ENCODE results near the gene CXCR3. TPM values are rescaled to one million over a fixed set of nuclear protein-coding genes. Genes with fewer than 3 reads are reported as not detected.
"Not testable (repeated sequence)": the region's sequence is repeated elsewhere in the genome, so short reads cannot be mapped to it uniquely, and the experiment has no call there.

CXCR3 gene
- total RNA-seq, 1 experiment from 2014 or later: not detected

DNA sequence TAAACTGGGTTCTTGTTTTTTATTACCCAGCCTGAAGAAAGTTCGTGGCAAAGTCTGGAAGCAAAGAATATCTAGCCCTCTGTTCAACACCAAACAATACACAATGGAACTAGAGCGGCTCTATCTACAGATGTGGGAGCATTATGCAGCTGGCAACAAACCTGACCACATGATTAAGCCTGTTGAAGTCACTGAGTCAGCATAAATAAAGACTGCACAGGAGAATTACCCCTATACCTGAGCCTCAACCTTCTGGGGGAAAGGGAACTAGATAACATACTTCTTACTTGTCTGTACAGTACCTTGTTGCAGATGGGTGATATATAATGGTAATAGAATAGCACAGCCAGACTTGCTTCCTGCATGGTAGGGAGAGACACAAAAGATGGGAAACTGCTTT, 44.7 kb downstream of the CXCR3 start:
- no peak for TF ChIP-seq JUND (IDR thresholded peaks at IDR 0.05)
- TF ChIP-seq, protein P1, sequence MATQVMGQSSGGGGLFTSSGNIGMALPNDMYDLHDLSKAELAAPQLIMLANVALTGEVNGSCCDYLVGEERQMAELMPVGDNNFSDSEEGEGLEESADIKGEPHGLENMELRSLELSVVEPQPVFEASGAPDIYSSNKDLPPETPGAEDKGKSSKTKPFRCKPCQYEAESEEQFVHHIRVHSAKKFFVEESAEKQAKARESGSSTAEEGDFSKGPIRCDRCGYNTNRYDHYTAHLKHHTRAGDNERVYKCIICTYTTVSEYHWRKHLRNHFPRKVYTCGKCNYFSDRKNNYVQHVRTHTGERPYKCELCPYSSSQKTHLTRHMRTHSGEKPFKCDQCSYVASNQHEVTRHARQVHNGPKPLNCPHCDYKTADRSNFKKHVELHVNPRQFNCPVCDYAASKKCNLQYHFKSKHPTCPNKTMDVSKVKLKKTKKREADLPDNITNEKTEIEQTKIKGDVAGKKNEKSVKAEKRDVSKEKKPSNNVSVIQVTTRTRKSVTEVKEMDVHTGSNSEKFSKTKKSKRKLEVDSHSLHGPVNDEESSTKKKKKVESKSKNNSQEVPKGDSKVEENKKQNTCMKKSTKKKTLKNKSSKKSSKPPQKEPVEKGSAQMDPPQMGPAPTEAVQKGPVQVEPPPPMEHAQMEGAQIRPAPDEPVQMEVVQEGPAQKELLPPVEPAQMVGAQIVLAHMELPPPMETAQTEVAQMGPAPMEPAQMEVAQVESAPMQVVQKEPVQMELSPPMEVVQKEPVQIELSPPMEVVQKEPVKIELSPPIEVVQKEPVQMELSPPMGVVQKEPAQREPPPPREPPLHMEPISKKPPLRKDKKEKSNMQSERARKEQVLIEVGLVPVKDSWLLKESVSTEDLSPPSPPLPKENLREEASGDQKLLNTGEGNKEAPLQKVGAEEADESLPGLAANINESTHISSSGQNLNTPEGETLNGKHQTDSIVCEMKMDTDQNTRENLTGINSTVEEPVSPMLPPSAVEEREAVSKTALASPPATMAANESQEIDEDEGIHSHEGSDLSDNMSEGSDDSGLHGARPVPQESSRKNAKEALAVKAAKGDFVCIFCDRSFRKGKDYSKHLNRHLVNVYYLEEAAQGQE (IDR thresholded peaks at IDR 0.05; ENCODE audit: low read depth): no peak
- TF ChIP-seq, protein P2, sequence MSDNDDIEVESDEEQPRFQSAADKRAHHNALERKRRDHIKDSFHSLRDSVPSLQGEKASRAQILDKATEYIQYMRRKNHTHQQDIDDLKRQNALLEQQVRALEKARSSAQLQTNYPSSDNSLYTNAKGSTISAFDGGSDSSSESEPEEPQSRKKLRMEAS (IDR thresholded peaks at IDR 0.05): no peak
- no peak for TF ChIP-seq FOSL1 (IDR thresholded peaks at IDR 0.05; ENCODE audit: low read depth)
- TF ChIP-seq, protein P3, sequence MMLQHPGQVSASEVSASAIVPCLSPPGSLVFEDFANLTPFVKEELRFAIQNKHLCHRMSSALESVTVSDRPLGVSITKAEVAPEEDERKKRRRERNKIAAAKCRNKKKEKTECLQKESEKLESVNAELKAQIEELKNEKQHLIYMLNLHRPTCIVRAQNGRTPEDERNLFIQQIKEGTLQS (IDR thresholded peaks at IDR 0.05): no peak
- TF ChIP-seq RAD21 (IDR thresholded peaks at IDR 0.05; ENCODE audit: low read depth): no peak
- POLR2A ChIA-PET: no interaction called here
- ATAC-seq: no peak
- Histone ChIP-seq H3K27ac (ENCODE audit: low read depth, low read length) (no peak overlapping the region), H3K79me2 (ENCODE audit: insufficient read depth, low read length) (no peaks in the 10 kb centered on the region), H3K4me3 (replicated peaks in 1 of 2; ENCODE audit: low read depth in 1 of 2, low read length in 2 of 2) (no peak overlapping the region), H3K36me3 (ENCODE audit: control insufficient read depth in 1 of 2, insufficient read depth in 2 of 2, low read length in 2 of 2) (peaks cover 5 to 11% of the 10 kb centered on the region in 2 experiments), H3K9me3 (ENCODE audit: control insufficient read depth in 1 of 2, insufficient read depth in 1 of 2, low read depth in 1 of 2, low read length in 2 of 2) (no peaks in the 10 kb centered on the region), H3K27me3 (ENCODE audit: insufficient read depth, low read length) (no peaks in the 10 kb centered on the region), H3K4me1 (ENCODE audit: control insufficient read depth in 1 of 2, insufficient read depth in 2 of 2, low read length in 2 of 2) (no peaks in the 10 kb centered on the region), H3K9ac (ENCODE audit: low read length) (no peak overlapping the region), H3K4me2 (ENCODE audit: low read length) (no peak overlapping the region), H4K20me1 (ENCODE audit: insufficient read depth) (no peaks in the 10 kb centered on the region), H2AFZ (ENCODE audit: low read depth, low read length, poor library complexity, severe bottlenecking) (no peak overlapping the region), H3K9me2 (ENCODE audit: insufficient read depth) (no peaks in the 10 kb centered on the region)
- CTCF ChIA-PET: no interaction called here
- BruUV-seq (replicated peaks): no TSS peak
- intact Hi-C loops (cut with micrococcal nuclease): no loop called here
- no peak for DNase-seq (ENCODE audit: low read depth, low spot score)
- RAD21 ChIA-PET (ENCODE audit: low non-redundant PET in 1 of 2, low total read pairs in 2 of 2, uncharacterized antibody in 2 of 2, unreplicated experiment in 2 of 2): no interaction called here

DNA sequence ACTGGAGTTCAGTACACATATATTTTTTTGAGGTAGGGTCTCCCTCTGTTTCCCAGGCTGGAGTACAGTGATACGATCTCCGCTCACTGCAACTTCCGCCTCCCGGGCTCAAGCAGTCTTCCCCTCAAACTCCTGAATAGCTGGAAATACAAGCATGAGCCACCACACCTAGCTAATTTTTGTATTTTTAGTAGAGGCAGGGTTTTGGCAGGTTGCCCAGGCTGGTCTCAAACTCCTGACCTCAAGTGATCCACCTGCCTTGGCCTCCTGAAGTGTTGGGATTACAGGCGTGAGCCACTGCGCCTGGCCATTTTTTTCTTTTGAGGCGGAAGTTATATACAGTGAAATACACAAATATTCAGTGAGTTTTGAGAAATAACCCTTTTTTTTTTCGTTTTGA, 46.9 kb downstream of the CXCR3 start:
- POLR2A ChIA-PET; intact Hi-C loops (cut with micrococcal nuclease); H3K9ac ChIP-seq (ENCODE audit: low read length); H2AFZ ChIP-seq (ENCODE audit: low read depth, low read length, poor library complexity, severe bottlenecking); H3K9me2 ChIP-seq (ENCODE audit: insufficient read depth); DNase-seq (ENCODE audit: low read depth, low spot score); H3K4me1 ChIP-seq (ENCODE audit: control insufficient read depth in 1 of 2, insufficient read depth in 2 of 2, low read length in 2 of 2); H3K27me3 ChIP-seq (ENCODE audit: insufficient read depth, low read length); H3K4me3 ChIP-seq (replicated peaks in 1 of 2; ENCODE audit: low read depth in 1 of 2, low read length in 2 of 2); CTCF ChIA-PET; H3K9me3 ChIP-seq (ENCODE audit: control insufficient read depth in 1 of 2, insufficient read depth in 1 of 2, low read depth in 1 of 2, low read length in 2 of 2); H3K79me2 ChIP-seq (ENCODE audit: insufficient read depth, low read length); H4K20me1 ChIP-seq (ENCODE audit: insufficient read depth); BruUV-seq (replicated peaks); H3K4me2 ChIP-seq (ENCODE audit: low read length); ATAC-seq; H3K27ac ChIP-seq (ENCODE audit: low read depth, low read length); RAD21 ChIA-PET (ENCODE audit: low non-redundant PET in 1 of 2, low total read pairs in 2 of 2, uncharacterized antibody in 2 of 2, unreplicated experiment in 2 of 2): not testable (repeated sequence)
- peaks cover 19 to 28% of the 10 kb centered on the region in 2 experiments for H3K36me3 ChIP-seq (ENCODE audit: control insufficient read depth in 1 of 2, insufficient read depth in 2 of 2, low read length in 2 of 2)

Other genes with a start within 250 kb of the CXCR3 start
- 143 TPM for gene OGT, start 85.4 kb downstream of the CXCR3 start, total RNA-seq (2021; ENCODE audit: unreplicated experiment)
- gene GCNA, start 40.1 kb downstream of the CXCR3 start, total RNA-seq (2021; ENCODE audit: unreplicated experiment): 0.98 TPM
- not detected for gene CXorf49, start 99.8 kb upstream of the CXCR3 start, total RNA-seq (2021; ENCODE audit: unreplicated experiment)
- not detected for gene CXorf49B, start 144.8 kb upstream of the CXCR3 start, total RNA-seq (2021; ENCODE audit: unreplicated experiment)

Data from HCT116 (cell line).